RWPE2 (cell line): Measurements from ENCODE around the gene FMO5.

Experiments used
- ATAC-seq: fragments of 200-7000 bp; cut with Tn5 transposase; 3 replicates; pipeline ENCODE4 v1.9.1; 2021; ENCODE audit warnings: low read depth
- DNase-seq: peaks from one replicate; pipeline ENCODE4 v3.0.0-alpha.2; 2020; ENCODE audit warnings: low spot score
- H3K27ac ChIP-seq: fragments of 450-650 bp; 2 replicates; pipeline ENCODE4 v1.5.1; 2017; ENCODE audit warnings: mild to moderate bottlenecking; ENCODE audit not compliant: poor library complexity, severe bottlenecking
- H3K27me3 ChIP-seq: fragments of 250-450 bp; sonication (Bioruptor Pico); 2 replicates; pipeline ENCODE4 v1.5.1; 2021; ENCODE audit warnings: mild to moderate bottlenecking, moderate library complexity; ENCODE audit not compliant: insufficient read depth, poor library complexity, severe bottlenecking
- H3K36me3 ChIP-seq: fragments of 250-450 bp; sonication (Bioruptor Pico); 2 replicates; pipeline ENCODE4 v1.5.1; 2020; ENCODE audit warnings: low read depth, mild to moderate bottlenecking, moderate library complexity
- H3K4me1 ChIP-seq: fragments of 250-450 bp; sonication (Bioruptor Pico); 2 replicates; pipeline ENCODE4 v1.5.1; 2021; ENCODE audit warnings: mild to moderate bottlenecking, moderate library complexity; ENCODE audit not compliant: insufficient read depth, poor library complexity, severe bottlenecking
- H3K4me3 ChIP-seq: fragments of 250-450 bp; sonication (Bioruptor Pico); 2 replicates; pipeline ENCODE4 v1.5.1; 2021; ENCODE audit warnings: mild to moderate bottlenecking, moderate library complexity; ENCODE audit not compliant: severe bottlenecking
- H3K9me3 ChIP-seq: fragments of 250-450 bp; sonication (Bioruptor Pico); 2 replicates; pipeline ENCODE4 v1.5.1; 2021; ENCODE audit warnings: mild to moderate bottlenecking, moderate library complexity; ENCODE audit not compliant: severe bottlenecking
- TF ChIP-seq, protein P1 (sequence below): fragments of 450-650 bp; IDR thresholded peaks from one replicate; pipeline ENCODE4 v1.5.1; 2017; ENCODE audit warnings: mild to moderate bottlenecking, moderate library complexity; ENCODE audit not compliant: poor library complexity, severe bottlenecking

The FMO5 gene

DNA sequence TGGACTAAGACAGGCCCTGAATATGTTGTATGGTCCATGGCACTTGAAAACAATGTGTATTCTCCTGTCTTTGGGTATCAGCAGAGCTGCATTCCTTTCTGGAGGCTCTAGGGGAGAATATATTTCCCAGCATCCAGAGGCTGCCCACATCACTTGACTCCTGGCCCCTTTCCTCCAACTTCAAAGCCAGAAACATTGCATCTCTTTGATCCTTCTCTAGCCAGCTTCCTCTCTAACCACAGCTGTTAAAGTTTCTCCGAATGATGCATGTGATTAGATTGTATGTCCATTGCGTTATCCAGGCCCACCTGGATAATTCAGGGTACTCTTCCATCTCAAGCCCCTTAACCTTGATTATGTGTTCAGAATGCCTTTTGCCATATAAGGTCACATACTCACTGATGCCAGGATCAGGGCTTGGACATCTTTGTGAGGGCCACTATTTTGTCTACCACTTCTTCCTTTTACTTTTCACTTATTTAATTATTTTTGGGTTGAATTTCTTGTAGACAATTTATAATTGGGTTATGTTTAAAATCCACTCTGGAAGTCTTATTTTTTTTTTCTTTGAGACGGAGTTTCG, 22.6 kb upstream of the FMO5 start:
- H3K36me3 ChIP-seq, result 0 out of 2 replicates have a peak, but pooled peaks cover 5% of the 10 kb centered on the region
- no peaks in the 10 kb centered on the region for H3K9me3 ChIP-seq
- no peak for ATAC-seq
- TF ChIP-seq, protein P1, sequence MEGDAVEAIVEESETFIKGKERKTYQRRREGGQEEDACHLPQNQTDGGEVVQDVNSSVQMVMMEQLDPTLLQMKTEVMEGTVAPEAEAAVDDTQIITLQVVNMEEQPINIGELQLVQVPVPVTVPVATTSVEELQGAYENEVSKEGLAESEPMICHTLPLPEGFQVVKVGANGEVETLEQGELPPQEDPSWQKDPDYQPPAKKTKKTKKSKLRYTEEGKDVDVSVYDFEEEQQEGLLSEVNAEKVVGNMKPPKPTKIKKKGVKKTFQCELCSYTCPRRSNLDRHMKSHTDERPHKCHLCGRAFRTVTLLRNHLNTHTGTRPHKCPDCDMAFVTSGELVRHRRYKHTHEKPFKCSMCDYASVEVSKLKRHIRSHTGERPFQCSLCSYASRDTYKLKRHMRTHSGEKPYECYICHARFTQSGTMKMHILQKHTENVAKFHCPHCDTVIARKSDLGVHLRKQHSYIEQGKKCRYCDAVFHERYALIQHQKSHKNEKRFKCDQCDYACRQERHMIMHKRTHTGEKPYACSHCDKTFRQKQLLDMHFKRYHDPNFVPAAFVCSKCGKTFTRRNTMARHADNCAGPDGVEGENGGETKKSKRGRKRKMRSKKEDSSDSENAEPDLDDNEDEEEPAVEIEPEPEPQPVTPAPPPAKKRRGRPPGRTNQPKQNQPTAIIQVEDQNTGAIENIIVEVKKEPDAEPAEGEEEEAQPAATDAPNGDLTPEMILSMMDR, result no peak
- H3K4me1 ChIP-seq, result peaks cover 11% of the 10 kb centered on the region
- H3K27ac ChIP-seq, result no peak overlapping the region
- no peak overlapping the region for H3K4me3 ChIP-seq
- H3K27me3 ChIP-seq, result no peaks in the 10 kb centered on the region
- DNase-seq, result no peak

- Histone ChIP-seq H3K36me3 (no peaks in the 10 kb centered on the region), H3K4me1 (peaks cover 12% of the 10 kb centered on the region), H3K27ac (no peak overlapping the region), H3K9me3 (no peaks in the 10 kb centered on the region), H3K4me3 (no peak overlapping the region), H3K27me3 (no peaks in the 10 kb centered on the region)
- no peak for DNase-seq
- ATAC-seq, result no peak
- TF ChIP-seq, protein P1, result no peak
Measured at GRCh38 chr1:147246910-147247655, 21.9 kb upstream of the FMO5 start.

GRCh38 chr1:147246044-147246690, 21.0 kb upstream of the FMO5 start:
- no peak for DNase-seq
- Histone ChIP-seq H3K9me3 (no peaks in the 10 kb centered on the region), H3K4me1 (peaks cover 16% of the 10 kb centered on the region), H3K36me3 (no peaks in the 10 kb centered on the region), H3K27ac (no peak overlapping the region), H3K27me3 (no peaks in the 10 kb centered on the region), H3K4me3 (no peak overlapping the region)
- TF ChIP-seq, protein P1, result no peak
- no peak for ATAC-seq

- Histone ChIP-seq H3K4me1 (peaks cover 16% of the 10 kb centered on the region), H3K27ac (no peak overlapping the region), H3K9me3 (no peaks in the 10 kb centered on the region), H3K27me3 (no peaks in the 10 kb centered on the region), H3K4me3 (no peak overlapping the region), H3K36me3 (no peaks in the 10 kb centered on the region)
- DNase-seq (no peak), ATAC-seq (no peak)
- TF ChIP-seq, protein P1, result no peak
Measured at GRCh38 chr1:147245586-147246021, 20.5 kb upstream of the FMO5 start.

DNA sequence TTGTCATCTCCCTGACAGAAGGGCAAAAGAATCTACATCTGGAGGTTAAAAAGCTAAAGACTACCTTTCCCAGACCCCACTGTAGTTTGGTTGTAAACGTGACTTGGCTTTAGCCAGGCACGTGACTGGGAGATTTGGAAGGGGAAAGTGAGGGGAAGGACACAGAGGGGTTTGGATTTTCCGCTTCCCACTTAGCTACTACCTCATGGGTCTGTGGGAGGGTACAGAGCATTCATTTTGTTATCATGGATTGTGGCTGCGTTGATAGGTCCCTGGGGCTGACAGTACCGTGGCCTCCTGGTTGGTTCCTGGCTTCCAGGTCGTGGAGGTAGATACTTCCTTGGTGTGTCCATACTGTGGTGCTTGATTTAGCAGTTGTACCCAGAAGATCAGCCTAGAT, 20.0 kb upstream of the FMO5 start:
- ATAC-seq (no peak), DNase-seq (no peak)
- Histone ChIP-seq H3K9me3 (no peaks in the 10 kb centered on the region), H3K27ac (no peak overlapping the region), H3K4me1 (peaks cover 16% of the 10 kb centered on the region), H3K36me3 (no peaks in the 10 kb centered on the region), H3K27me3 (no peaks in the 10 kb centered on the region), H3K4me3 (no peak overlapping the region)
- TF ChIP-seq, protein P1, result no peak
